ENCODE data around the gene CAD.

Gene CAD

GRCh38 chr2:27280826-27281225 is 63.7 kb downstream of the CAD start:
- no peak overlapping the region for H3K4me3 ChIP-seq (ENCODE audit: low read depth, low read length)
- TF ChIP-seq MAX (IDR thresholded peaks at IDR 0.05; ENCODE audit: low read depth, low read length) (no peak), MYC (IDR thresholded peaks at IDR 0.05; ENCODE audit: low read depth, low read length) (no peak), CTCF (IDR thresholded peaks at IDR 0.05; ENCODE audit: low read depth, low read length) (no peak), POLR2A (IDR thresholded peaks at IDR 0.05; ENCODE audit: extremely low read depth, insufficient read length) (no peak)
- no peak for DNase-seq (ENCODE audit: low read depth)

GRCh38 chr2:27281442-27281841 is 64.3 kb downstream of the CAD start:
- no peak for DNase-seq (ENCODE audit: low read depth)
- no peak for TF ChIP-seq MYC (IDR thresholded peaks at IDR 0.05; ENCODE audit: low read depth, low read length)
- TF ChIP-seq CTCF (IDR thresholded peaks at IDR 0.05; ENCODE audit: low read depth, low read length) = no peak
- TF ChIP-seq MAX (IDR thresholded peaks at IDR 0.05; ENCODE audit: low read depth, low read length) = no peak
- TF ChIP-seq POLR2A (IDR thresholded peaks at IDR 0.05; ENCODE audit: extremely low read depth, insufficient read length) = no peak
- H3K4me3 ChIP-seq (ENCODE audit: low read depth, low read length) = no peak overlapping the region

GRCh38 chr2:27281855-27282559 is 64.8 kb downstream of the CAD start, which contains the start of gene TRIM54:
Gene TRIM54, plus strand, starts transcription at chr2:27282429. Its CDS starts 303 bp downstream, at chr2:27282732.
- TF ChIP-seq POLR2A (IDR thresholded peaks at IDR 0.05; ENCODE audit: extremely low read depth, insufficient read length) = no peak
- TF ChIP-seq MAX (IDR thresholded peaks at IDR 0.05; ENCODE audit: low read depth, low read length) = no peak
- TF ChIP-seq MYC (IDR thresholded peaks at IDR 0.05; ENCODE audit: low read depth, low read length) = no peak
- H3K4me3 ChIP-seq (ENCODE audit: low read depth, low read length) = no peak within 1 kb of the TSS
- DNase-seq (ENCODE audit: low read depth) = no peak

GRCh38 chr2:27282892-27283291 is 65.7 kb downstream of the CAD start:
- DNase-seq (ENCODE audit: low read depth) = no peak
- no peak overlapping the region for H3K4me3 ChIP-seq (ENCODE audit: low read depth, low read length)
- TF ChIP-seq POLR2A (IDR thresholded peaks at IDR 0.05; ENCODE audit: extremely low read depth, insufficient read length) (no peak), MYC (IDR thresholded peaks at IDR 0.05; ENCODE audit: low read depth, low read length) (no peak), MAX (IDR thresholded peaks at IDR 0.05; ENCODE audit: low read depth, low read length) (no peak), CTCF (IDR thresholded peaks at IDR 0.05; ENCODE audit: low read depth, low read length) (no peak)

GRCh38 chr2:27284996-27285395 is 67.8 kb downstream of the CAD start:
- TF ChIP-seq POLR2A (IDR thresholded peaks at IDR 0.05; ENCODE audit: extremely low read depth, insufficient read length) (no peak), MYC (IDR thresholded peaks at IDR 0.05; ENCODE audit: low read depth, low read length) (no peak), CTCF (IDR thresholded peaks at IDR 0.05; ENCODE audit: low read depth, low read length) (no peak), MAX (IDR thresholded peaks at IDR 0.05; ENCODE audit: low read depth, low read length) (no peak)
- no peak for DNase-seq (ENCODE audit: low read depth)
- H3K4me3 ChIP-seq (ENCODE audit: low read depth, low read length) = no peak overlapping the region

- no peak overlapping the region for H3K4me3 ChIP-seq (ENCODE audit: low read depth, low read length)
- TF ChIP-seq POLR2A (IDR thresholded peaks at IDR 0.05; ENCODE audit: extremely low read depth, insufficient read length) = no peak
- no peak for TF ChIP-seq CTCF (IDR thresholded peaks at IDR 0.05; ENCODE audit: low read depth, low read length)
- DNase-seq (ENCODE audit: low read depth) = no peak
Measured at GRCh38 chr2:27285481-27285880, 68.3 kb downstream of the CAD start.

Data from NB4 (cell line).